HG03045 (cell line): ENCODE measurements around the gene MYO6.

Source experiments
- ATAC-seq: cut with Tn5 transposase; IDR thresholded peaks from one replicate; pipeline ENCODE4 v1.9.1; 2021; ENCODE audit warnings: mild to moderate bottlenecking, moderate library complexity; ENCODE audit not compliant: unreplicated experiment

Gene MYO6

GRCh38 chr6:75819776-75820487, 70.9 kb downstream of the MYO6 start:
- ATAC-seq: no peak

- ATAC-seq: peak; percentile 67
Measured at GRCh38 chr6:75824160-75824559, 75.1 kb downstream of the MYO6 start.

- no peak for ATAC-seq
Measured at GRCh38 chr6:75827163-75827562, 78.1 kb downstream of the MYO6 start.

- peak; percentile 86 for ATAC-seq
Measured at GRCh38 chr6:75830959-75831885, 82.2 kb downstream of the MYO6 start.

GRCh38 chr6:75834447-75834846, 85.4 kb downstream of the MYO6 start:
- ATAC-seq: no peak

GRCh38 chr6:75842191-75842590, 93.2 kb downstream of the MYO6 start:
- ATAC-seq: no peak

GRCh38 chr6:75842732-75843131, 93.7 kb downstream of the MYO6 start:
- ATAC-seq: no peak

- ATAC-seq: no peak
Measured at GRCh38 chr6:75843396-75843795, 94.4 kb downstream of the MYO6 start.

GRCh38 chr6:75848274-75848673, 99.2 kb downstream of the MYO6 start:
- ATAC-seq: no peak

- ATAC-seq: no peak
Measured at GRCh38 chr6:75849329-75850025, 100.4 kb downstream of the MYO6 start.

GRCh38 chr6:75850026-75850833, 101.2 kb downstream of the MYO6 start:
- no peak for ATAC-seq

- ATAC-seq: no peak
Measured at GRCh38 chr6:75852721-75853120, 103.7 kb downstream of the MYO6 start.

- ATAC-seq: no peak
Measured at GRCh38 chr6:75853806-75854205, 104.8 kb downstream of the MYO6 start.

- no peak for ATAC-seq
Measured at GRCh38 chr6:75855052-75855451, 106.0 kb downstream of the MYO6 start.

- no peak for ATAC-seq
Measured at GRCh38 chr6:75856902-75857301, 107.9 kb downstream of the MYO6 start.

GRCh38 chr6:75863001-75863400, 114.0 kb downstream of the MYO6 start:
- ATAC-seq: no peak

- no peak for ATAC-seq
Measured at GRCh38 chr6:75863784-75864183, 114.7 kb downstream of the MYO6 start.

- no peak for ATAC-seq
Measured at GRCh38 chr6:75864446-75864845, 115.4 kb downstream of the MYO6 start.

GRCh38 chr6:75870389-75870788, 121.3 kb downstream of the MYO6 start:
- ATAC-seq: no peak

GRCh38 chr6:75874224-75874623, 125.2 kb downstream of the MYO6 start:
- no peak for ATAC-seq

GRCh38 chr6:75876152-75876551, 127.1 kb downstream of the MYO6 start:
- ATAC-seq: no peak
